HepG2 (cell line): ENCODE results near the gene FAM20C. TPM values are rescaled to one million over a fixed set of nuclear protein-coding genes. Genes with fewer than 3 reads are reported as not detected.

Source experiments
- ATAC-seq: fragments of 200-7000 bp; cut with Tn5 transposase; 3 replicates; pipeline ENCODE4 v1.9.1; 2020; ENCODE audit warnings: mild to moderate bottlenecking, moderate library complexity
- BruUV-seq: library from RNA; stranded (reverse); fragments of 400-500 nt; replicated peaks from 2 replicates; lab custom pipeline; 2021; lab: Mats Ljungman, UMichigan
- CTCF ChIA-PET: fragments of 300-600 bp; formaldehyde crosslinking; extraction: SDS; loops from one replicate; lab custom pipeline; 2021; ENCODE audit warnings: low total read pairs, inconsistent platforms, low intra/inter-chr PET ratio; lab: Yijun Ruan, JAX
- POLR2A ChIA-PET: fragments of 350-600 bp; sonication (Branson Sonifier 250); formaldehyde crosslinking; loops from one replicate; lab custom pipeline; 2020; ENCODE audit warnings: antibody characterized with exemption, inconsistent platforms; lab: Yijun Ruan, JAX
- DNase-seq: peaks from one replicate; pipeline ENCODE4 v3.0.0-alpha.2; 2015; ENCODE audit warnings: low spot score
- FAIRE-seq: peaks from 3 replicates; lab custom pipeline; 2011; peaks lifted over from hg19 to GRCh38; lab: Jason Lieb, UNC
- H2AFZ ChIP-seq: one replicate; pipeline ENCODE4 v1.6.1; 2011; ENCODE audit warnings: low read length, inconsistent platforms
- H3K27ac ChIP-seq: fragments of 300-600 bp; 3 replicates; pipeline ENCODE4 v1.8.0; 2011; ENCODE audit warnings: mixed run types, mild to moderate bottlenecking, mixed read lengths, low read length, inconsistent platforms; ENCODE audit not compliant: insufficient read depth; ENCODE audit errors: extremely low read length
- H3K27me3 ChIP-seq, 2 experiments: fragments of 200-600 bp in 1 of 2; 2 replicates in 1 of 2; 3 replicates in 1 of 2; pipeline versions ENCODE4 v1.6.0 to v1.8.0; 2011; ENCODE audit warnings: low read length in 2 of 2, mild to moderate bottlenecking in 2 of 2, moderate library complexity in 2 of 2, inconsistent platforms in 1 of 2; ENCODE audit not compliant: insufficient read depth in 2 of 2, control insufficient read depth in 1 of 2
- H3K36me3 ChIP-seq, 2 experiments: fragments of 200-600 bp in 1 of 2; replicated peaks in 1 of 2; 2 replicates in 1 of 2; 3 replicates in 1 of 2; pipeline versions ENCODE4 v1.5.1 to v1.8.0; 2011; ENCODE audit warnings: low read length in 2 of 2, inconsistent platforms in 1 of 2; ENCODE audit not compliant: insufficient read depth in 2 of 2, control insufficient read depth in 1 of 2
- H3K4me1 ChIP-seq: 2 replicates; pipeline ENCODE4 v1.5.1; 2012; ENCODE audit warnings: low read length, inconsistent platforms; ENCODE audit not compliant: insufficient read depth
- H3K4me2 ChIP-seq: 2 replicates; pipeline ENCODE4 v1.6.0; 2011; ENCODE audit warnings: low read depth, low read length, inconsistent platforms
- H3K4me3 ChIP-seq, 3 experiments: fragments of 200-600 bp in 1 of 3; sonication (generic), shearing (Covaris generic) in 1 of 3; replicated peaks in 1 of 3; 2 replicates each; pipeline ENCODE4 v1.5.1; 2011 to 2016; ENCODE audit warnings: low read length in 3 of 3, inconsistent platforms in 2 of 3, low read depth in 2 of 3, mild to moderate bottlenecking in 2 of 3, control low read depth in 1 of 3, mixed read lengths in 1 of 3; ENCODE audit not compliant: insufficient read depth in 1 of 3
- H3K79me2 ChIP-seq: one replicate; pipeline ENCODE4 v1.6.1; 2011; ENCODE audit warnings: low read length, inconsistent platforms; ENCODE audit not compliant: insufficient read depth
- H3K9ac ChIP-seq: 2 replicates; pipeline ENCODE4 v1.6.0; 2011; ENCODE audit warnings: mild to moderate bottlenecking, low read depth, low read length, inconsistent platforms; ENCODE audit not compliant: insufficient read depth
- H3K9me3 ChIP-seq: 2 replicates; pipeline ENCODE4 v1.5.1; 2012; ENCODE audit warnings: mild to moderate bottlenecking, low read length
- H4K20me1 ChIP-seq: 2 replicates; pipeline ENCODE4 v1.6.0; 2011; ENCODE audit warnings: inconsistent platforms, mild to moderate bottlenecking, low read length, moderate library complexity; ENCODE audit not compliant: insufficient read depth
- AGO1 ChIP-seq: fragments of 200-400 bp; formaldehyde crosslinking; IDR thresholded peaks from 2 replicates; pipeline ENCODE4 v1.6.1; 2017; ENCODE audit warnings: mild to moderate bottlenecking, low read depth, low read length, moderate library complexity; ENCODE audit not compliant: poor library complexity, severe bottlenecking
- AGO2 ChIP-seq: fragments of 200-400 bp; formaldehyde crosslinking; optimal IDR thresholded peaks from 2 replicates; pipeline ENCODE3; 2017; ENCODE audit warnings: mild to moderate bottlenecking, low read depth, low read length, moderate library complexity
- AKAP8 ChIP-seq: sonication (generic); formaldehyde crosslinking; IDR thresholded peaks from 2 replicates; pipeline ENCODE4 v1.5.1; 2020; ENCODE audit warnings: mild to moderate bottlenecking, missing genetic modification reagents
- GABPB1 ChIP-seq: IDR thresholded peaks from 2 replicates; pipeline ENCODE4 v1.6.1; 2016; ENCODE audit warnings: mild to moderate bottlenecking, missing genetic modification reagents, moderate library complexity, missing compliant biosample characterization
- KAT7 ChIP-seq: IDR thresholded peaks from 2 replicates; pipeline ENCODE4 v1.6.1; 2018; ENCODE audit warnings: borderline replicate concordance, missing compliant biosample characterization
- KDM2A ChIP-seq: sonication (generic); formaldehyde crosslinking; IDR thresholded peaks from 2 replicates; pipeline ENCODE4 v1.4.0; 2020; ENCODE audit warnings: low read depth, missing genetic modification reagents, borderline replicate concordance
- PCBP1 ChIP-seq: fragments of 200-400 bp; formaldehyde crosslinking; IDR thresholded peaks from 2 replicates; pipeline ENCODE4 v1.6.1; 2017; ENCODE audit warnings: mild to moderate bottlenecking, low read depth, low read length, borderline replicate concordance
- POLR2A ChIP-seq, 2 experiments: IDR thresholded peaks; 2 replicates each; pipeline ENCODE4 v1.6.1; 2011; ENCODE audit warnings: low read depth in 2 of 2, low read length in 2 of 2, mild to moderate bottlenecking in 1 of 2, moderate library complexity in 1 of 2; ENCODE audit not compliant: insufficient read depth in 1 of 2
- RARA ChIP-seq: IDR thresholded peaks from 2 replicates; pipeline ENCODE4 v1.6.1; 2016; ENCODE audit warnings: missing genetic modification reagents, missing compliant biosample characterization
- ZC3H13 ChIP-seq: sonication (generic); formaldehyde crosslinking; IDR thresholded peaks from 2 replicates; pipeline ENCODE4 v1.8.1; 2023; ENCODE audit warnings: mild to moderate bottlenecking, missing genetic modification reagents, moderate library complexity
- WGBS: methylation state at CpG from one replicate; pipeline ENCODE4 v1.1.6; 2017; ENCODE audit warnings: low lambda C conversion rate; 5-methylcytosine and 5-hydroxymethylcytosine counted together
- in situ Hi-C: cut with HindIII; loops from 2 replicates; pipeline ENCODE4 v1.10.0; 2017; ENCODE audit warnings: low pct_unique_long_range_greater_than_20kb; ENCODE audit not compliant: extremely low pct_ligation_motif_present
- intact Hi-C: fragments of 100-400 bp; cut with micrococcal nuclease; formaldehyde crosslinking; loops from one replicate; pipeline ENCODE4 v1.10.0; 2022; ENCODE audit not compliant: unreplicated experiment
- polyA plus RNA-seq, 8 experiments: library from polyadenylated mRNA; depleted of rRNA in 3 of 8; stranded (reverse) in 7 of 8; unstranded in 1 of 8; fragments of >200 nt; fragmentation: Illumina TruSeq in 4 of 8; extraction: Trizol in 4 of 8; gene quantifications; 2 replicates each; pipeline versions ENCODE4 v1.2.1 to v1.2.3, GENCODE V29; 2011 to 2016; ENCODE audit warnings: low read depth in 4 of 8, missing spikeins in 1 of 8, mixed read lengths in 1 of 8; ENCODE audit not compliant: insufficient read depth in 1 of 8
- total RNA-seq, 5 experiments: library from RNA; depleted of rRNA; stranded (reverse); fragments of >200 nt; fragmentation: Illumina TruSeq; extraction: Trizol; gene quantifications; 2 replicates each; pipeline ENCODE4 v1.2.3, GENCODE V29; 2016; ENCODE audit warnings: low read depth in 1 of 5

FAM20C gene
- total and polyA plus RNA-seq, 2 of the 13 experiments (the other 11 are each of a cell fraction or from before 2014, with no cell fraction given), result 11.9 to 19.9 TPM

GRCh38 chr7:261341-262250, 69.2 kb downstream of the FAM20C start:
- Histone ChIP-seq H3K9ac (no peak overlapping the region), H3K27ac (no peak overlapping the region), H2AFZ (no peak overlapping the region), H4K20me1 (no peaks in the 10 kb centered on the region), H3K4me1 (no peaks in the 10 kb centered on the region), H3K79me2 (no peaks in the 10 kb centered on the region)
- intact Hi-C loops, result no loop called here
- no TSS peak for BruUV-seq
- 90% methylated on average over 28 of the region's 32 CpGs for WGBS
- DNase-seq, result no peak
- TF ChIP-seq AGO2, result peak; percentile 74
- TF ChIP-seq PCBP1, result no peak
- TF ChIP-seq POLR2A (IDR thresholded peaks at IDR 0.05; ENCODE audit: insufficient read depth in 1 of 2, low read depth in 2 of 2, low read length in 2 of 2), result 0 out of 4 replicates have a peak, but pooled peaks of 1 of the 2 experiments have one; percentile 24
- TF ChIP-seq KDM2A, result 0 out of 2 replicates have a peak, but pooled peaks have one; percentile 11
- no peak for TF ChIP-seq RARA (CRISPR knock-in tag)
- peak; percentile 98 for TF ChIP-seq AGO1
- peak; percentile 76; the same call in 1 of the 2 replicates for TF ChIP-seq AKAP8 (CRISPR knock-in tag)
- no peak for TF ChIP-seq GABPB1 (CRISPR knock-in tag)
- peak; percentile 71; the same call in 1 of the 2 replicates for TF ChIP-seq ZC3H13 (CRISPR knock-in tag)
- no peak for TF ChIP-seq KAT7 (CRISPR knock-in tag)
- TF ChIP-seq, all 625 proteins: peak for 6
- H3K27me3 ChIP-seq, result no peaks in the 10 kb centered on the region
- CTCF ChIA-PET, result no interaction called here
- H3K4me2 ChIP-seq, result no peak overlapping the region
- in situ Hi-C loops, result no loop called here
- POLR2A ChIA-PET, result no interaction called here
- peaks cover 28% of the 10 kb centered on the region for H3K9me3 ChIP-seq
- peaks cover 6 to 9% of the 10 kb centered on the region in 2 experiments; a peak in 3 of 5 replicates for H3K36me3 ChIP-seq
- FAIRE-seq (no peak), ATAC-seq (no peak; the same call in 2 of the 3 replicates)
- H3K4me3 ChIP-seq, result no peak overlapping the region
